ENCODE results near the gene SIGLEC1. TPM values are rescaled to one million over a fixed set of nuclear protein-coding genes. Genes with fewer than 3 reads are reported as not detected.

SIGLEC1 gene
- polyA plus RNA-seq (ENCODE audit: insufficient read length in 3 of 3): under 1 TPM; 0.58 to 0.72 (median 0.60) TPM

DNA sequence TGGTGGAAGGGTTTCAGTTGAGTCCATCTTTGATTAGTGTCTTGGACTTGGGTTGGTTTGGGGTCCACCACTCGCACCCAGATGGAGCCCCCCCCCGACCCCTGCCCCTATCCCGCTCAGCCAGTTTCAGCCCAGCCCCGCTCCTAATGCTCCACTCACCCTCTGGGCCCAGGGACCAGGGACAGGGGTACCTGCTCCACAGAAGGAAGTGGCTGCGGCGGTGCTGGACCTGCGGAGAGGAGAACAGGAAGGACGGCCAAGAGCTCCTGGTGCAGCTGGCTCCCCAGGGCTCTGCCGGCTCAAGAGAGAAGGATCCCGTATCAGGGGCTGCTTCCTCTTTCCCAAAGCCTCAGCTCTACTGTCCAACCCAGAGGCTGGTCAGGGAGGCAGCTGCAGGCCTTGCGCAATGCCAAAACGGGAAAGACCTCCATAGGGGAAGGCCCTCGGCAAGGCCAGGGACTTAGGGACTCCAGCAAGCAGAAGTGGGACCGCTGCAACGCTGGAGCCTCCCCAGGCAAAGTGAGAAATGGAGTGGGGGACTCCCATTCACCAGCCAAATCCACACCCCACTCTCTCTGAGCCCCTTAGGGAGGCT lies at the start of gene SIGLEC1:
SIGLEC1 (minus strand) TSS at position 322 of the 595 bp plus-strand sequence. CDS start 5,472 bp downstream, outside the sequence.
- DNase-seq (ENCODE audit: low read depth in 3 of 3, low spot score in 2 of 3): no peak

DNA sequence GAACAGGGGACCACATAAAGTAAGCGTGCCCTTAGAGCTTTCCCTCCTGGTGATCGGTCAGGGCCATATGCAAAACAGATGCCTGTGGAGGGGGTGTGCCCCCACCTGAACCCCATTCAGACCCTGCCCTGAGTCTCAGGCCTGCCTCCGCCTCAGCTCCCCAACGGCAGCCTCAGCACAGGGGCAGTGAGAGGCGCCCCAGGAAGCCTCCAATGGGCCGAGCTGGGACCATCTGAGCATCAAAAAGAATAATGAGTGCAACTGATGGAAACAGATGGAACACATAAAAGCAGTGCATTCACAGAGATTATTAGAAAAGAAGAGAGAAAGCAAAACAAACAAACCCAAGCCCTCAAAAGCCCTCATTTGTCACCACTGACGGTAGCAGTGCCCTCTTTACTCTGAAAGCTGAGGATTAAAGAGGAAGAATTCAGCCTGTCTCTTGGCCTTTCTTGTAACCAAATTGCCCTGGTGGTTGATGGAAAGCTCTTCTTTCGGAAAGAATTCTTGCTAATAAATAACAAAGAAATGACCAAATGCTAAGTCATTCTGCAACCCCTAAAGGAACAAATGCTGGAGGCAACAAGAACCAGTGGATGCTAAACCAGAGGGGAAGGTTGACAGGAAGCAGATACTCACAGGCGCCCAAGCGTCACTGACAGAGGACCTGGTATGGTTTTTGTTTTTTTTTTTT lies 48.4 kb upstream of the SIGLEC1 start:
- DNase-seq (ENCODE audit: low read depth in 3 of 3, low spot score in 2 of 3): no peak

DNA sequence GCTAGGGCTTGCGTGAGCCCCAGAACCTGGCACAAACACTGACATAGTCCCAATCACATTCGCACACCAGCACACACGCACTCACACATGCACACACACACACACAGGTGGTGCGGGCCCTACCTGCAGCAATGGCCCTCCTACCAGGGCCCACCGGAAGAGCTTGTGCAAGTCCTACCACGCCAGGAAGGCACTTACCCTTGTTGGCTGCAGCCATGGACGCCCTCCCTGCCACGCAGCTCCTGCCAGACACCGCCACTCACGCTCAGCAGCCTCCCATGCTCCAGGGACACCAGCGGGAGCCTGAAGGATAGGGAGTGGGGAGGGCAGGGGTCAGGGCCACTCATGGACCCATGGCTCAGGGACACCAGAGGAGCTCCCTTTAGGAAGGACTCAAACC lies 47.5 kb upstream of the SIGLEC1 start:
- no peak for DNase-seq (ENCODE audit: low read depth in 3 of 3, low spot score in 2 of 3)

DNA sequence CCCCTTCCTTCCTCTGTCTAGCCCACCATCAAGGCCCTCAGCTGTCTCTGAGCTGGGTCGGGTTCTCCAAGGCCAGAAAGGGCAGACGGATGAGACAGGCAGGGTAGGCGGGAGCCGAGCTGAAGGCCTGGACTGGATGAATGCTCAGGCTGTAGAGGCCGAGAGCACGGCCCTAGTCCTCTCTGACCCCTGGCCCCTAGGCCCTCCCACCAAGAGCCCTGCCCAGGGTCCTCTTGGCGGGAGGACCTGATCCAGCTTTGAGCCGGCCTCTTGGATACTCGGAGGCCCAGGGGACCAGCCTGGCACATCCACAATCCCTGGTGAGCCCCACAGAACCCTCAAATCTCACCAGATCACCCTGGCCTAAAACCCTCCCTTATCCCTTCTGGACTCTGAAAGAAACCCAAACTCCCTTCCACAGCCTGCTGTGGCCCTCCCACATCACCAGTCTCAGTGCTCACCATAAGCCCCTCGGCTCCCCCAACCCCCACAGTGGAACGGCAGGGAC lies 47.0 kb upstream of the SIGLEC1 start:
- DNase-seq (ENCODE audit: low read depth in 3 of 3, low spot score in 2 of 3): no peak

DNA sequence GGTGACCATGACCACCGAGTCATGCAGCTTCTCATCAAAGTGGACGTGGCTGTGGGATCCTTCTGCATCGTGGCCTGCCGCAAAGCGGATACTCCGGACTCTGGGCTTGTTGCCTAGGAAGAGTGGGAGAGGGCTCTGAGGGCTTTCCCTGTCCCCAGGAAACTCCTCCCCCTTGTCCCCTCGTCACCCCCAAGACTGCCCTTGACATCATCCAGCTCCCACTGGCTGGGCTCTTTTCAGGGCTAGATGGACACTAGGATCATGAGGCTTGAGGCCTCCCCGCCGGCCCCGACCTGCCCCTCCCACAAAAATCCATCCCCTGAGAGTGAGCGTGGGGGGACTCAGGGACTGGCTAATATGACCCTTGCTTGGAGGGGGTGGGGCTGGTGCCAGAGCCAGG lies 46.2 kb upstream of the SIGLEC1 start:
- no peak for DNase-seq (ENCODE audit: low read depth in 3 of 3, low spot score in 2 of 3)

DNA sequence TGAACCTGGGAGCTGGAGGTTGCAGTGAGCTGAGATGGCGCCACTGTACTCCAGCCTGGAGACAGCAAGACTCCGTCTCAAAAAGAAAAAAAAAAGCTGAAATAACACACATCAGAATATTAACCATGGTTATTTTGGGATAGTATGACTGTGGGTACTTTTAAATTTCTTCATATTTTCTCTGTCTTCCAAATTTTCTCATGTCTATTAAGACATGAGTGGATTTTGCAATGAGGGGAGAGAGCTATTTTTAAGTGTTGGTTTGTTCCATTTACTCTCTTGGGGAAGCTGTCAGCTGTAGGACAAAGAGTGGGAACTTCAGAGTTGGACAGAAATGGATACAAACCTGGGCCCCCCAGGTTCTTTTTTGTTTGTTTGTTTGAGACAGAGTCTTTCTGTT lies 44.9 kb upstream of the SIGLEC1 start:
- no peak for DNase-seq (ENCODE audit: low read depth in 3 of 3, low spot score in 2 of 3)

DNA sequence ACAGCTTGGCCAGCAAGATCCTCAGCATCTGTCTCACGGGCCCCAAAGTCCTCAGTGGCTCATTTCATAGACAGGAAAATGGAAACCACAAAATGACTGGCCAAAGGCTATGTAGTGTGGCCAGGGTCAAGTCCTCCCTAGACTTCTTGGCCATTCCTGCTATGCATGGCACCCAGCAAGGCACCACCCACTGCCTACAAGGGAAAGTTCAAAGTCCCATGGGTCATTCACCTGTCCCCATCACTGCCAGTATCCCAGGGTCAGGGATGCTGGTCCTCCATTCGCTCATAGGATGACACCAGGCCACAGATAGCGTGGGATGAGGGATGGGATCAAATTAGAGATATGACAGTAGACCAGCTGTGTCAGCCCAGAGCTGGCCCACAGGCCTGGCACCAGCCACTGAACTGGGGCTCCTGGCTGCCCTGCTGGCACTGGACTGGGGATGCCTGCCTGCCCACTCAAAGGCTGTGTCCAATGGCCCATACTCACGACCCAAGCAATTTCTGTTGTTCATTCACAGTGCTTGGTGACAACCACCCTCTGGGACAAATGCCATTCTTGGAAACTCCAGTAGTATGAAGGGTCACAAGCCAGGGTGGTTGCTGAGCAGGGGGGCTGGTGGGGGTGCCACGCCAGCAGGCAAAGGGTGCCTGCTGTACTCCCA lies 43.5 kb upstream of the SIGLEC1 start:
- no peak for DNase-seq (ENCODE audit: low read depth in 3 of 3, low spot score in 2 of 3)

DNA sequence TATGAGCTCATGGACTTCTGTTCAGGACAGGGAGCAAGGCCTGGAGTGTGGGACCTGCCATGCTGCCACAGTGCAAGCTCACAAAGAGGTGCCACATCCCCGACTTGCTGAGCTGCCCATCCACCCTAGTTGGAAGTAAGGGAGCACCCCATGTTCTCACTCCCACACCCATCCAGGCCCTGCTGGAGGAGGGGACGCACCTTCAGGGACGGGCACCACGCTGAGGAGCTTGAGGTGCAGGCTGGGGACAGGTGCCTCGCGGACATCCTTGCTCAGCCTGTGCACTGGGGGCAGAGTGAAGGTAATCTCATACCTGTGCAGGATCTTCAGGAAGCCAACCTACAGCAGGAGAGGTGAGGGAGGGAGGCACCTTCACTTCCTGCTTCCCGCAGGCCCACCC lies 42.9 kb upstream of the SIGLEC1 start:
- DNase-seq (ENCODE audit: low read depth in 3 of 3, low spot score in 2 of 3): no peak

DNA sequence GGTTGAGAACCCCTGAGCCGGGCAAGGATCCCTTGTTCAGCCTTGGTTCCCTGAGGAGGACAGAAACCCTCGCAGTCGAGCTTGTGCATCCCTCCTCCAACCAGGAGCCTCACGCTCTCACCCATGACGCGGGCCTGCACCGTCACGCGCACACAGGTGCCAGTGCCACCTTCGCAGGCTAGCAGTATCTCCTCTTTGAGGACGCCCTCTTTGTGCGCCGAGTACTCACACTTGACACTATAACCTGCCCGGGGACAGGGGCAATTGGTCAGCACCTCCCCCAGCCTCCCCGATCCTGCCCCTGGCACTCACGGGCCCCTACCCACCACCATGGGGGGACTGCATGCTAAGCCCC lies 41.9 kb upstream of the SIGLEC1 start:
- no peak for DNase-seq (ENCODE audit: low read depth in 3 of 3, low spot score in 2 of 3)

DNA sequence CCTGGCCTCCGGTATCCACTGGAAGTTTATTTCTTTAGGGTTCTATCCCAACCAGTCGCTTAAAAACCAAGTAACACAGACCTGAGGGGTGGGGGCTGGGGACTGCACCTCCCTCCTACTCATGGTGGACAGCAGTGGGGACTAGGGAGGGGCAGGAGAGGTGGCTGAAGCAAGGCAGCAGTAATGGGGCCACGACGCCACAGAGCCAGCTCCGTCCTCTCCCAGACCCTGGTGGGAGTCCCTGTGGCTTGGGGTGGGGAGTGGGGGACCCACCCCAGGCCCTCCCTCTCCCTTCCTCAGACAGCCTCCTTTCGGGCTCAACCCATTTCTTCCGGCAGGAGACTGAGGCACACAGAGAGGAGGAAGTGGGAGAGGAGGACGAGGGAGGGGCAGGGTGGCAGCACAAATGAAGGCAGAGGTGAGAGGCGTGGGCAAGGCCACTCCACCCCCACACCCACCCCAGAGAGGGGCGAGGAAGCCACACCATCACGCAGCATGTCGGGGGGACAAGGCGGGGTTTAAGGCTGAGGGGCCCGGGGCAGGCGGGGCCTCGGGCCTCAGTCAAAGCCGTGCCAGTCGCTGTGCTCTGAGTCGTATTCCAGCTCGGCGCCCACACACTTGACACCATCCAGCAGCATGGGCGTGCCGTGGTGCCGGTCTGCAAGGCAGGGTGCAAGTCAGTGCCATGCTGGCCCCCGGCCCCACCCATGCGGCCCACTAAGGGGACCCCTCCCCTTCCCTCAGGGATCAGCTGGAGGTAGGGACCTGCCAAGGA lies 41.3 kb upstream of the SIGLEC1 start:
- DNase-seq (ENCODE audit: low read depth in 3 of 3, low spot score in 2 of 3): no peak

DNA sequence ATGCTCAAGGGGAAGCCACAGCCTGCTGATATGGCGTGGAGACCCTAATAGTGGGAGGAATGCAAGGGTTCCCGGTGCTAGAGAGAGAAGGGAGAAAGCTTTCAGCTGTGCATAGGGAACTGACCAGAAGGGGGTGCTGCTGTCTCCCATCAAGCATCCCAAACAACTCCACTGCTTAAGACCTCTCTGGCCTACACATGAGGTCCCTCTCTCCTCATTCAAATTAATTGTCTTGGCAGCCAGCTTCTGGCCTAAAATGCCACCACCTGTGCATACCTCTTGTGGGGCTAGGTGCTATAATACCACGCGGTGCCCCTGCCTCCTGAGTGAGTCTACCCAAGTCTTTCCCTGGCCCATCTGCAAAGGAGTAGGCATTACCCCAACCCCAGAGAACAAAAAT lies 40.7 kb upstream of the SIGLEC1 start:
- no peak for DNase-seq (ENCODE audit: low read depth in 3 of 3, low spot score in 2 of 3)

DNA sequence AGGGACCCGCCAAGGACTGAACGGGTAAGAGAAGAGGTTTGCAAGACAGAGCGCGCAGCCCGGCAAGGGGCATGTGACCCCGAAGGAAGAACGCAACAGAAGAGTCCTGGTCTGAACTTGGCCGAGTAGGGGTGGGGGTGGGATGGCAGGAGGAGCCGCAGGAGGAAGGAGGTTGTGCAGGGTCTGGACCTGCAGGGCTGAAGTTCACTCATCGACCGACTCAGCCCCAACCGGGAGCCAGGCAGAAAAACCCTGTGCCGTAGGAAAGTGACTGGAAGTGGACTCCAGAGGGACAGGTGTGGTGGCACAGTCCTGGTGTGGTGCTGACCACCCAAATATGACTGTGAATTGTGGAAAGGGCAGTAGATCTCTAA lies 40.0 kb upstream of the SIGLEC1 start:
- no peak for DNase-seq (ENCODE audit: low read depth in 3 of 3, low spot score in 2 of 3)

DNA sequence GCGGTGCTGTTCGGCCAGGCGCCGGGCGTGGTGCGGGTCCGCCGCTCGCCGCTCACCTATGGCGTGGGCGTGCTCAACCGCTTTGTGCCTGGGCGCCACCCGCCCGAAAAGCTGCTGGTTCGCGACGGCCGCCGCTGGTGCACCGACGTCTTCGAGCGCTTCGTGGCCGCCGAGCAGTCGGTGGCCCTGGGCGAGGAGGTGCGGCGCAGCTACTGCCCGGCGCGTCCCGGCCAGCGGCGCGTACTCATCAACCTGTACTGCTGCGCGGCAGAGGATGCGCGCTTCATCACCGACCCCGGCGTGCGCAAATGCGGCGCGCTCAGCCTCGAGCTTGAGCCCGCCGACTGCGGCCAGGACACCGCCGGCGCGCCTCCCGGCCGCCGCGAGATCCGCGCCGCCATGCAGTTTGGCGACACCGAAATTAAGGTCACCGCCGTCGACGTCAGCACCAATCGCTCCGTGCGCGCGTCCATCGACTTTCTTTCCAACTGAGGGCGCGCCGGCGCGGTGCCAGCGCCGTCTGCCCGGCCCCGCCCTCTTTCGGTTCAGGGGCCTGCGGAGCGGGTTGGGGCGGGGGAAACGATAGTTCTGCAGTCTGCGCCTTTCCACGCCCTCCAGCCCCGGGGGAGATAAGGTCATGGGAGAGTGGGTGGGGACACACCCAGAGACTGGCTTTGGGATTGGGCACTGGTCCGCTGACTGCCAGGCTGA lies 39.4 kb upstream of the SIGLEC1 start:
- DNase-seq (ENCODE audit: low read depth in 3 of 3, low spot score in 2 of 3): no peak

DNA sequence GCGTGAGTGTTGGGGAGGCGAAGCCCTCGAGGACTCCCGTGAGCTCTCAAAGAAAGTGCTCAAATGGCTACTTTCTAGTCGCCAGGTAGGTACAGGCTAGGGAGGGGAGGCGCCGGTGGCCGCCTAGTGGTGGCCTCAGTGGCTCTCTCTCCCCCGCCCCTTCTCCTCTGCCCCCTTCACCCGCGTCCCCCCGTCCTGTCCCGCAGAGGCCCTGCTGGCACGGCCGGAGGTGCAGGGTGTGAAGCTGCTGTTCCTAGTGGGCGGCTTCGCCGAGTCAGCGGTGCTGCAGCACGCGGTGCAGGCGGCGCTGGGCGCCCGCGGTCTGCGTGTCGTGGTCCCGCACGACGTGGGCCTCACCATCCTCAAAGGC lies 38.9 kb upstream of the SIGLEC1 start:
- DNase-seq (ENCODE audit: low read depth in 3 of 3, low spot score in 2 of 3): no peak

DNA sequence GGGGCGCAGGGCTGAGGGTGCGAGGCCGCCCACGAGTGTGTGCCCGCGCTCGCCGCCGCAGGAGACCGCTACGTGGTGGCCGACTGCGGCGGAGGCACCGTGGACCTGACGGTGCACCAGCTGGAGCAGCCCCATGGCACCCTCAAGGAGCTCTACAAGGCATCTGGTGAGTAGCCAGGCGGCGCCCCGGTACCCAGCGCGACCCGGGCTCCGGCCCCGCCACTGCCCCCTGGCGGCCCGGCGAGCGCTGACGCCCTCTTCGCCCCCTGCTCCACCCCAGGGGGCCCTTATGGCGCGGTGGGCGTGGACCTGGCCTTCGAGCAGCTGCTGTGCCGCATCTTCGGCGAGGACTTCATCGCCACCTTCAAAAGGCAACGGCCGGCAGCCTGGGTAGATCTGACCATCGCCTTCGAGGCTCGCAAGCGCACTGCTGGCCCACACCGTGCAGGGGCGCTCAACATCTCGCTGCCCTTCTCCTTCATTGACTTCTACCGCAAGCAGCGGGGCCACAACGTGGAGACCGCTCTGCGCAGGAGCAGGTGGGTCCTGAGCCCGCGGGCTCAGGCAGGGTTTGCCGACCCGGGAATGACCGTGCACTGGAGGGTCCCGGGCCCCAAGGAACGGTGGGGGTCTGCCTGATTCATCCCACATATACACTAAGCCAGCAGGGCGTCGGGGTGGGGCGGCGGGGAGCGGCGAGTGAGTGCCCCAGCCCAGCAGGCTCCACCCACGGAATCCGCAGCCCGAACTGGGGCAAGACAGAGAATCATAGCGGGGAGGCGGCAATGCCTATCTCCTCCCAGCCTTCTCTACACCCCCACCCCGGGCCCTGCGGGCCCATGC lies 37.5 kb upstream of the SIGLEC1 start:
- DNase-seq (ENCODE audit: low read depth in 3 of 3, low spot score in 2 of 3): no peak

DNA sequence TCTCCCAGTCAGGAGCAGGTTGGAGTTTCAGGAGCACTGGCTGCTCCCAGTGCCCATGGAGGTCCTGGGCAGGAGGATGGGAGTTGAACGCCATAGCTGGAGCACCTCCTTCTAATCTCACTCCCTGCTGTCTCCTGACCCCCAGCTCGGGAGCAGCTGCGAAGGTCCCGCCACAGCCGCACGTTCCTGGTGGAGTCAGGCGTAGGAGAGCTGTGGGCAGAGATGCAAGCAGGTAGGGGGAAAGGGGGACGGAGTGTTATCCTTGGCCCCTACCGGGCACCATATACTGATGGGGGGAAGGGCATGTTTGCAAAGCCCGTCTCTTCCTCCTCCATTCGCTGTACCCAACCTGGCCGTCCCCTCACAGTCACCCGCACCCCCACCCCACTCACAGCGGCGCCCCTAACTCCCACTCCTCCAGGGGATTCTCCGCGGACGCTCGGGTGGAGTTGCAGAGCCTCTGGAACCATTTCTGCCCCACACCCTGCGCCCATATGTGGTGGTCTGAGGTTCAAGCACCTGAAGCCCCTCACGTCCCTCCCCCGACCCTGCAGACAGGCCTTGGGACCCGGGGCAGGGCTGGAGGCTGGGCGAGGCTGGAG lies 36.8 kb upstream of the SIGLEC1 start:
- no peak for DNase-seq (ENCODE audit: low read depth in 3 of 3, low spot score in 2 of 3)

DNA sequence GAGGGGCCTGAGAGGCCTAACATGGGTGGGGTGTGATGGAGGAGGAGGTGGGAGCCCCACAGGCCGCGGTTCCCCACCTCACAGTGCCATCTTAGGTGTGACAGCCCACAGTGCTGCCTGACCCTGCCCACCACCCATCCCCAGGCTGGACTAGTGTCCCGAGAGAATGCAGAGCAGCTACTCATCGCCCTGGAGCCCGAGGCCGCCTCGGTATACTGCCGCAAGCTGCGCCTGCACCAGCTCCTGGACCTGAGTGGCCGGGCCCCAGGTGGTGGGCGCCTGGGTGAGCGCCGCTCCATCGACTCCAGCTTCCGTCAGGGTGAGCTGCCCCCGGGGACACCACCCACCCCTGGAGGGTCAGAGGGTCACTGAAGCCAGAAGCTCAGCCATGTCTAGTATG lies 35.7 kb upstream of the SIGLEC1 start:
- no peak for DNase-seq (ENCODE audit: low read depth in 3 of 3, low spot score in 2 of 3)

DNA sequence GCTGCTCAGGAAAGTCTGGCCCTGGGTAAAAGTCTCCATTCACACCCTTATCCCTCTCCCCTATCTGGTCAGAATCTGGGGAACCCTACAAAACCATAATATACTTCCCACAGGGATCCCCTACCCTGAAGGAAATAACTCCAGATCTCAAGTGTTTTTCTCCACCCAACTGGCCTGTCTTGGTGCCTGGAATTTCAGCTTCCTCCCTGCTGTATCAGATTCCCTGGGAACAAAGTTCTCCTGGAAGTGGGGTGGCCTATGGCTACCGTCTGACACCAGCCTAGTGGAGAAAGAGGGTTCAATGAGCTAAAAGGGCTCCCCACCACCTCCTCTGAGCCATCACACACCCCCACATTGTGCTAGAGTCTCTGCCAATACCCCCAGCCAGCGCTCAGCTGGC lies 35.1 kb upstream of the SIGLEC1 start:
- no peak for DNase-seq (ENCODE audit: low read depth in 3 of 3, low spot score in 2 of 3)

DNA sequence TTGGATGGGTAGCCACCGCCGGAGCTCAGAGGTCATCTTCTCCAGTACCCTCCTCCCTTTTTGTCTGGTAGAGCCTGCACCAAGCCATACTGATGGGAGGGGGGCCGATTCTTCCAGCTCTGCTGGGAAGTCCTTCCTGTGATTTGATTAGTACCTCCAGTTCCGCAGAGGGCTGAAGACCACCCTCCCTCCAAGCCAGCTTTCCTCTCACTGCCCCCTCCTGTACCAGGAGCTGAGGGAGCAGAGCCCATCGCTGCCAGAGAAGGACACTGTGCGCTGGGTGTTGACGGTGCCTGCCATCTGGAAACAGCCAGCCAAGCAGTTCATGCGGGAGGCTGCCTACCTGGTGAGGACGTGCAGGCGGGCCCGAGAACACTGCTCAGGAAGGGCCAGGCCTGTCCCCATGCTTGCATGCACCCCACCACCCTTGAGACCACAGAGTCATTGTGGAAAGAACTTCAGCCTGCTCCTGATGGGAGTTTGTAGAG lies 33.3 kb upstream of the SIGLEC1 start:
- no peak for DNase-seq (ENCODE audit: low read depth in 3 of 3, low spot score in 2 of 3)
